A549 (cell line): ENCODE data around the gene KPNA6. TPM values are rescaled to one million over a fixed set of nuclear protein-coding genes. Genes with fewer than 3 reads are reported as not detected.

Source experiments
- ATAC-seq, 2 experiments: fragments of 200-7000 bp in 1 of 2; fragments of >200 bp in 1 of 2; cut with Nextera tagmentation in 1 of 2; cut with Tn5 transposase in 1 of 2; 3 replicates each; pipeline versions ENCODE4 v1.8.0 to v1.9.1; 2018 to 2020; ENCODE audit warnings: mild to moderate bottlenecking in 1 of 2, moderate library complexity in 1 of 2
- CTCF ChIA-PET: fragments of 300-600 bp; sonication (Branson Sonifier 250); formaldehyde crosslinking; extraction: SDS; loops from one replicate; lab custom pipeline; 2021; ENCODE audit warnings: antibody characterized with exemption, inconsistent platforms; lab: Yijun Ruan, JAX
- POLR2A ChIA-PET: fragments of 350-600 bp; formaldehyde crosslinking; extraction: SDS; loops from one replicate; lab custom pipeline; 2021; ENCODE audit warnings: antibody characterized with exemption, inconsistent platforms; lab: Yijun Ruan, JAX
- DNase-seq, 2 experiments: peaks; one replicate each; pipeline versions ENCODE4 v3.0.0 to v3.0.0-alpha.2; 2011 to 2016; ENCODE audit warnings: low read depth in 1 of 2, low spot score in 1 of 2
- FAIRE-seq: peaks from 2 replicates; lab custom pipeline; 2011; peaks lifted over from hg19 to GRCh38; lab: Jason Lieb, UNC
- H3K27ac ChIP-seq, 2 experiments: fragments of >200 bp; sonication (Bioruptor Twin); formaldehyde crosslinking; 3 replicates each; pipeline ENCODE4 v1.5.1; 2016 to 2017
- H3K4me1 ChIP-seq: fragments of >200 bp; sonication (Bioruptor Twin); formaldehyde crosslinking; 3 replicates; pipeline ENCODE4 v1.6.1; 2016
- H3K4me2 ChIP-seq: fragments of >200 bp; sonication (Bioruptor Twin); formaldehyde crosslinking; 3 replicates; pipeline ENCODE4 v1.6.1; 2016
- H3K4me3 ChIP-seq: fragments of >200 bp; sonication (Bioruptor Twin); formaldehyde crosslinking; 3 replicates; pipeline ENCODE4 v1.5.1; 2016
- H3K9me3 ChIP-seq: fragments of >200 bp; sonication (Bioruptor Twin); formaldehyde crosslinking; 3 replicates; pipeline ENCODE4 v1.6.1; 2016
- CHD4 ChIP-seq: fragments of 200-600 bp; sonication (generic); IDR thresholded peaks from 2 replicates; pipeline ENCODE4 v1.6.1; 2016; ENCODE audit warnings: antibody characterized with exemption, mild to moderate bottlenecking, borderline replicate concordance
- EHMT2 ChIP-seq: fragments of 200-600 bp; sonication (generic); IDR thresholded peaks from 2 replicates; pipeline ENCODE4 v1.6.1; 2016; ENCODE audit warnings: antibody characterized with exemption, low read depth, mild to moderate bottlenecking, moderate library complexity
- ESRRA ChIP-seq: fragments of 150-350 bp; IDR thresholded peaks from 2 replicates; pipeline ENCODE4 v1.6.1; 2014; ENCODE audit warnings: mild to moderate bottlenecking, low read length, borderline replicate concordance
- FOSL2 ChIP-seq, 2 experiments: fragments of 450-650 bp in 1 of 2; fragments of >200 bp in 1 of 2; sonication (Bioruptor Twin) in 1 of 2; formaldehyde crosslinking; IDR thresholded peaks; 2 replicates each; pipeline versions ENCODE4 v1.5.0 to v1.6.1; 2016 to 2020; ENCODE audit warnings: mild to moderate bottlenecking in 1 of 2, moderate library complexity in 1 of 2
- GATA3 ChIP-seq: IDR thresholded peaks from 2 replicates; pipeline ENCODE4 v1.6.1; 2012; ENCODE audit warnings: borderline replicate concordance
- HES2 ChIP-seq: fragments of >200 bp; sonication (Bioruptor Twin); formaldehyde crosslinking; IDR thresholded peaks from 2 replicates; pipeline ENCODE4 v1.6.1; 2016
- KDM1A ChIP-seq: fragments of 200-600 bp; sonication (generic); IDR thresholded peaks from 2 replicates; pipeline ENCODE4 v1.6.1; 2016; ENCODE audit warnings: low read depth, mild to moderate bottlenecking
- MAFK ChIP-seq: fragments of 450-650 bp; IDR thresholded peaks from 2 replicates; pipeline ENCODE4 v1.6.1; 2014; ENCODE audit not compliant: partially characterized antibody
- MAZ ChIP-seq: fragments of 150-350 bp; IDR thresholded peaks from 2 replicates; pipeline ENCODE4 v1.6.1; 2014; ENCODE audit warnings: antibody characterized with exemption, low read depth, low read length, borderline replicate concordance
- PBX3 ChIP-seq: IDR thresholded peaks from 2 replicates; pipeline ENCODE4 v1.6.1; 2012
- RARB ChIP-seq: fragments of 250-450 bp; sonication (Bioruptor Pico); IDR thresholded peaks from 2 replicates; pipeline ENCODE4 v1.8.0; 2021; ENCODE audit warnings: mild to moderate bottlenecking, moderate library complexity
- RCOR1 ChIP-seq: fragments of 150-350 bp; IDR thresholded peaks from 2 replicates; pipeline ENCODE4 v1.6.1; 2014; ENCODE audit warnings: antibody characterized with exemption, low read length, low read depth
- SREBF2 ChIP-seq: fragments of 450-650 bp; IDR thresholded peaks from 2 replicates; pipeline ENCODE4 v1.6.1; 2014; ENCODE audit warnings: mild to moderate bottlenecking, moderate library complexity
- ZC3H11A ChIP-seq: fragments of 450-650 bp; IDR thresholded peaks from 2 replicates; pipeline ENCODE4 v1.6.1; 2014; ENCODE audit warnings: antibody characterized with exemption, mild to moderate bottlenecking
- ZSCAN20 ChIP-seq: fragments of 250-450 bp; sonication (Bioruptor Pico); IDR thresholded peaks from 2 replicates; pipeline ENCODE4 v1.8.0; 2022; ENCODE audit warnings: mild to moderate bottlenecking, moderate library complexity
- polyA plus RNA-seq, 4 experiments: library from polyadenylated mRNA; depleted of rRNA in 3 of 4; stranded (reverse); fragments of >200 nt; fragmentation: RNase III in 1 of 4; extraction: RNeasy Plus Mini Kit Qiagen cat#74134 plus additional on column Dnase treatment in 1 of 4; gene quantifications; 2 replicates in 3 of 4; 3 replicates in 1 of 4; pipeline ENCODE4 v1.2.3, GENCODE V29; 2011 to 2017
- TF ChIP-seq, protein P1 (sequence below): fragments of >200 bp; sonication (Bioruptor Twin); formaldehyde crosslinking; IDR thresholded peaks from 3 replicates; pipeline ENCODE4 v1.5.1; 2016
- TF ChIP-seq, protein P2 (sequence below): IDR thresholded peaks from 2 replicates; pipeline ENCODE4 v1.6.1; 2012
- TF ChIP-seq, protein P3 (sequence below): fragments of 200-600 bp; sonication (generic); IDR thresholded peaks from 2 replicates; pipeline ENCODE4 v1.6.1; 2016; ENCODE audit warnings: antibody characterized with exemption, mild to moderate bottlenecking, moderate library complexity

KPNA6 gene
- polyA plus RNA-seq, 2 of the 4 experiments (the other 2 are of a cell fraction): 15.9 to 24.3 TPM

- TF ChIP-seq, protein P1, sequence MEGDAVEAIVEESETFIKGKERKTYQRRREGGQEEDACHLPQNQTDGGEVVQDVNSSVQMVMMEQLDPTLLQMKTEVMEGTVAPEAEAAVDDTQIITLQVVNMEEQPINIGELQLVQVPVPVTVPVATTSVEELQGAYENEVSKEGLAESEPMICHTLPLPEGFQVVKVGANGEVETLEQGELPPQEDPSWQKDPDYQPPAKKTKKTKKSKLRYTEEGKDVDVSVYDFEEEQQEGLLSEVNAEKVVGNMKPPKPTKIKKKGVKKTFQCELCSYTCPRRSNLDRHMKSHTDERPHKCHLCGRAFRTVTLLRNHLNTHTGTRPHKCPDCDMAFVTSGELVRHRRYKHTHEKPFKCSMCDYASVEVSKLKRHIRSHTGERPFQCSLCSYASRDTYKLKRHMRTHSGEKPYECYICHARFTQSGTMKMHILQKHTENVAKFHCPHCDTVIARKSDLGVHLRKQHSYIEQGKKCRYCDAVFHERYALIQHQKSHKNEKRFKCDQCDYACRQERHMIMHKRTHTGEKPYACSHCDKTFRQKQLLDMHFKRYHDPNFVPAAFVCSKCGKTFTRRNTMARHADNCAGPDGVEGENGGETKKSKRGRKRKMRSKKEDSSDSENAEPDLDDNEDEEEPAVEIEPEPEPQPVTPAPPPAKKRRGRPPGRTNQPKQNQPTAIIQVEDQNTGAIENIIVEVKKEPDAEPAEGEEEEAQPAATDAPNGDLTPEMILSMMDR: no peak
- no peak for TF ChIP-seq PBX3
- no peak for TF ChIP-seq MAFK
- no peak for TF ChIP-seq RCOR1
- TF ChIP-seq ZSCAN20: no peak
- no peak for TF ChIP-seq GATA3
- no peak for TF ChIP-seq MAZ
- TF ChIP-seq, protein P2, sequence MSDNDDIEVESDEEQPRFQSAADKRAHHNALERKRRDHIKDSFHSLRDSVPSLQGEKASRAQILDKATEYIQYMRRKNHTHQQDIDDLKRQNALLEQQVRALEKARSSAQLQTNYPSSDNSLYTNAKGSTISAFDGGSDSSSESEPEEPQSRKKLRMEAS: no peak
- TF ChIP-seq HES2: no peak
- no peak for TF ChIP-seq RARB (CRISPR knock-in tag)
- TF ChIP-seq SREBF2: no peak
- no peak for TF ChIP-seq ESRRA
Measured at GRCh38 chr1:32182060-32182459, 74.2 kb downstream of the KPNA6 start (continued).

GRCh38 chr1:32184650-32185049 is 76.8 kb downstream of the KPNA6 start:
- Histone ChIP-seq H3K4me2 (no peak overlapping the region), H3K27ac (no peak overlapping the region), H3K4me1 (peaks cover 25% of the 10 kb centered on the region), H3K9me3 (no peaks in the 10 kb centered on the region), H3K4me3 (no peak overlapping the region)
- DNase-seq (no peak), FAIRE-seq (no peak), ATAC-seq (no peak)
- CTCF ChIA-PET: no interaction called here
- POLR2A ChIA-PET: interaction anchor here (0.6 kb wide), 1 partner anchor 95 kb away, joined by 4 read pairs; no protein-coding TSS in a partner anchor
- TF ChIP-seq ZC3H11A (no peak), EHMT2 (no peak), KDM1A (no peak), RARB (CRISPR knock-in tag) (no peak), HES2 (no peak), CHD4 (no peak), FOSL2 (IDR thresholded peaks at IDR 0.05) (no peak), FOSL2 (CRISPR knock-in tag; IDR thresholded peaks at IDR 0.05) (no peak)
- TF ChIP-seq, protein P3, sequence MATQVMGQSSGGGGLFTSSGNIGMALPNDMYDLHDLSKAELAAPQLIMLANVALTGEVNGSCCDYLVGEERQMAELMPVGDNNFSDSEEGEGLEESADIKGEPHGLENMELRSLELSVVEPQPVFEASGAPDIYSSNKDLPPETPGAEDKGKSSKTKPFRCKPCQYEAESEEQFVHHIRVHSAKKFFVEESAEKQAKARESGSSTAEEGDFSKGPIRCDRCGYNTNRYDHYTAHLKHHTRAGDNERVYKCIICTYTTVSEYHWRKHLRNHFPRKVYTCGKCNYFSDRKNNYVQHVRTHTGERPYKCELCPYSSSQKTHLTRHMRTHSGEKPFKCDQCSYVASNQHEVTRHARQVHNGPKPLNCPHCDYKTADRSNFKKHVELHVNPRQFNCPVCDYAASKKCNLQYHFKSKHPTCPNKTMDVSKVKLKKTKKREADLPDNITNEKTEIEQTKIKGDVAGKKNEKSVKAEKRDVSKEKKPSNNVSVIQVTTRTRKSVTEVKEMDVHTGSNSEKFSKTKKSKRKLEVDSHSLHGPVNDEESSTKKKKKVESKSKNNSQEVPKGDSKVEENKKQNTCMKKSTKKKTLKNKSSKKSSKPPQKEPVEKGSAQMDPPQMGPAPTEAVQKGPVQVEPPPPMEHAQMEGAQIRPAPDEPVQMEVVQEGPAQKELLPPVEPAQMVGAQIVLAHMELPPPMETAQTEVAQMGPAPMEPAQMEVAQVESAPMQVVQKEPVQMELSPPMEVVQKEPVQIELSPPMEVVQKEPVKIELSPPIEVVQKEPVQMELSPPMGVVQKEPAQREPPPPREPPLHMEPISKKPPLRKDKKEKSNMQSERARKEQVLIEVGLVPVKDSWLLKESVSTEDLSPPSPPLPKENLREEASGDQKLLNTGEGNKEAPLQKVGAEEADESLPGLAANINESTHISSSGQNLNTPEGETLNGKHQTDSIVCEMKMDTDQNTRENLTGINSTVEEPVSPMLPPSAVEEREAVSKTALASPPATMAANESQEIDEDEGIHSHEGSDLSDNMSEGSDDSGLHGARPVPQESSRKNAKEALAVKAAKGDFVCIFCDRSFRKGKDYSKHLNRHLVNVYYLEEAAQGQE: no peak
